Ishikawa (cell line): ENCODE results near the gene EFNB3.

ENCODE experiments used
- CEBPB ChIP-seq: IDR thresholded peaks from 2 replicates; pipeline ENCODE4 v1.6.1; 2012
- CREB1 ChIP-seq: IDR thresholded peaks from 2 replicates; pipeline ENCODE4 v1.6.1; 2012; ENCODE audit warnings: low read depth
- EGR1 ChIP-seq: IDR thresholded peaks from 2 replicates; pipeline ENCODE4 v1.6.1; 2012
- EP300 ChIP-seq: IDR thresholded peaks from 2 replicates; pipeline ENCODE4 v1.6.1; 2012; ENCODE audit warnings: borderline replicate concordance
- FOXM1 ChIP-seq: IDR thresholded peaks from 2 replicates; pipeline ENCODE4 v1.6.1; 2012; ENCODE audit warnings: low read depth, borderline replicate concordance
- MAX ChIP-seq: IDR thresholded peaks from 2 replicates; pipeline ENCODE4 v1.6.1; 2012
- NFIC ChIP-seq: IDR thresholded peaks from 2 replicates; pipeline ENCODE4 v1.6.1; 2012
- RAD21 ChIP-seq: IDR thresholded peaks from 2 replicates; pipeline ENCODE4 v1.6.1; 2012; ENCODE audit warnings: low read depth
- REST ChIP-seq: IDR thresholded peaks from 2 replicates; pipeline ENCODE4 v1.6.1; 2012; ENCODE audit warnings: low read depth, mild to moderate bottlenecking
- TAF1 ChIP-seq: IDR thresholded peaks from 2 replicates; pipeline ENCODE4 v1.6.1; 2012; ENCODE audit warnings: low read depth, mild to moderate bottlenecking
- TCF12 ChIP-seq: IDR thresholded peaks from 2 replicates; pipeline ENCODE4 v1.6.1; 2012; ENCODE audit warnings: low read depth
- TEAD4 ChIP-seq: IDR thresholded peaks from 2 replicates; pipeline ENCODE4 v1.6.1; 2012
- YY1 ChIP-seq: IDR thresholded peaks from 2 replicates; pipeline ENCODE4 v1.6.1; 2012; ENCODE audit warnings: low read depth
- ZBTB7A ChIP-seq: IDR thresholded peaks from 2 replicates; pipeline ENCODE4 v1.6.1; 2012; ENCODE audit warnings: low read depth
- TF ChIP-seq, protein P1 (sequence below): IDR thresholded peaks from 2 replicates; pipeline ENCODE4 v1.6.1; 2012

EFNB3 gene

DNA sequence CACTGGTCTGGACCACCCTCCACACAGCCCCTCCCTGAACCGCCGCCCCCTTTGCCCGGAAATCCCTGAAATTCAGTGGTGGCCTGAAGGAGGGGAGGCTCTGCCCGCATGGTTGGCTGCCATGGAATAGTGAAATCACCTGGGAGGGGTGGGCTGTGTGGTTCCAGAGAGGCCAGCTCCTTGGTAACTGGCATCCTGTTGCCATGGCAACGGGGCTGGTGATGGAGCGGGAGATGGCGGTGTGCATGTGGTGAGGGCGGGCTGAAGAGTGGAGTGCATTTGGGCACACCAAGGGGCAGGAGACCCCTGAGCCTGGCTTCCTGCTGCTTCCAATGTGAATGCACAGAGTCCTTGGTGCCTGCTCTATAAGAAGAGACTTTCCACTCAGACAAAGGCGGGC is 2.4 kb downstream of the EFNB3 start:
- TF ChIP-seq REST (no peak), FOXM1 (no peak), CEBPB (no peak), ZBTB7A (no peak)

GRCh38 chr17:7707858-7708750 is 3.1 kb downstream of the EFNB3 start:
- TF ChIP-seq MAX: no peak
- TF ChIP-seq FOXM1: no peak
- TF ChIP-seq YY1: no peak
- no peak for TF ChIP-seq CREB1
- TF ChIP-seq, protein P1, sequence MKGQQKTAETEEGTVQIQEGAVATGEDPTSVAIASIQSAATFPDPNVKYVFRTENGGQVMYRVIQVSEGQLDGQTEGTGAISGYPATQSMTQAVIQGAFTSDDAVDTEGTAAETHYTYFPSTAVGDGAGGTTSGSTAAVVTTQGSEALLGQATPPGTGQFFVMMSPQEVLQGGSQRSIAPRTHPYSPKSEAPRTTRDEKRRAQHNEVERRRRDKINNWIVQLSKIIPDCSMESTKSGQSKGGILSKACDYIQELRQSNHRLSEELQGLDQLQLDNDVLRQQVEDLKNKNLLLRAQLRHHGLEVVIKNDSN: no peak
- no peak for TF ChIP-seq TEAD4
- no peak for TF ChIP-seq RAD21
- no peak for TF ChIP-seq CEBPB
- no peak for TF ChIP-seq EP300
- TF ChIP-seq TAF1: no peak
- no peak for TF ChIP-seq TCF12
- TF ChIP-seq NFIC: no peak
- TF ChIP-seq ZBTB7A: no peak
- TF ChIP-seq EGR1: no peak
- TF ChIP-seq REST: no peak

GRCh38 chr17:7709031-7709430 is 4.0 kb downstream of the EFNB3 start:
- TF ChIP-seq, protein P1: no peak
- no peak for TF ChIP-seq TEAD4
- no peak for TF ChIP-seq ZBTB7A
- TF ChIP-seq TCF12: no peak
- no peak for TF ChIP-seq RAD21
- no peak for TF ChIP-seq EGR1
- no peak for TF ChIP-seq MAX
- no peak for TF ChIP-seq REST
- TF ChIP-seq CEBPB: no peak
- TF ChIP-seq EP300: no peak
- TF ChIP-seq NFIC: no peak
- TF ChIP-seq CREB1: no peak
- TF ChIP-seq YY1: no peak
- no peak for TF ChIP-seq TAF1
- TF ChIP-seq FOXM1: no peak

DNA sequence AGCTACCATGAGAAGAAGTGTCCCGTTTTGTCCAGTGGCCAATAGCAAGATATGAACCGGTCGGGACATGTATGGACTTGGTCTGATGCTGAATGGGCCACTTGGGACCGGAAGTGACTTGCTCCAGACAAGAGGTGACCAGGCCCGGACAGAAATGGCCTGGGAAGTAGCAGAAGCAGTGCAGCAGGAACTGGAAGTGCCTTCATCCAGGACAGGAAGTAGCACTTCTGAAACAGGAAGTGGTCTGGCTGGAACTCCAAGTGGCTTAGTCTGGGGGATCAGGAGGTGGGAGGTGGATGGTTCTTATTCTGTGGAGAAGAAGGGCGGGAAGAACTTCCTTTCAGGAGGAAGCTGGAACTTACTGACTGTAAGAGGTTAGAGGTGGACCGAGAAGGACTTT is 5.3 kb downstream of the EFNB3 start:
- no peak for TF ChIP-seq ZBTB7A
- TF ChIP-seq EP300: no peak
- no peak for TF ChIP-seq TCF12
- TF ChIP-seq, protein P1: no peak
